ENCODE data around the gene CDHR1.
A peak's percentile ranks its signal among the peaks of the same experiment; 100 is the strongest.

CDHR1 gene

DNA sequence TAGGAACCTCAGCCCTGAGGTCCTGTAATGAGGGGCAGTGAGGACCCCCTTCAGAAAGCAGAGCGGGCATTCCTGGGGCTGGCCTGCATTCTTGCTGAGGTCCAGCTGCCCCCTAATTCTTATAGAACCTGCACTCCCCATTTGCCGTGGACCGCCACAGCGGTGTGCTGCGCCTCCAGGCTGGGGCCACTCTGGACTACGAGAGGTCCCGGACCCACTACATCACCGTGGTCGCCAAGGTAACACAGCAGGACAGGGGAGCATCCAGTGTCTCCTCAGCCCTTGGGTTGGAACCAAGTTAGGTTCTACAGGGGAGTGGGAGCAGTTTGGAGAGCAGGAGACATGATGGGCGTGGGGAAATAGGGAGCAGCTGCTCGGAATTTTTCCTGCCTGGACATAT is 7.3 kb downstream of the CDHR1 start:
- no peak for DNase-seq

DNA sequence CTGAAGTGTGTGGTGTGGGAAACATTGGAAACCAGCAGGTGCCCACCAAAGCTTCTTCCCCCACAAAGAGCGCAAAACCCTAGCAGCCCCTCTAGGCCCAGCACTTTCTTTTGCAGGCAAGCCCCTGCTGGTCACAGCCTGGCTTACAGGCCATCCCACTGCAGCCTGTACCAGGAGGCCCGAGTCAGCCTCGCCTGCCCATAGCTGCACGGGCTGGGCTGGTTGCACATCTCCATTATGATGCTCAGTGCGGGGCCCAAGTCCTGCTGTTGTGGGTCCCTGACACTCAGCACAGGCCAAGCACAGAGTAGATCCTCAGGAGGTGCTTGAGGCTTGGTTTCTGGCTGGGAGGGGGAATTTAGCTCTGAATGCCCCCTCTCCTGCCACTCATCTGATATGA is 8.0 kb downstream of the CDHR1 start:
- no peak for DNase-seq

DNA sequence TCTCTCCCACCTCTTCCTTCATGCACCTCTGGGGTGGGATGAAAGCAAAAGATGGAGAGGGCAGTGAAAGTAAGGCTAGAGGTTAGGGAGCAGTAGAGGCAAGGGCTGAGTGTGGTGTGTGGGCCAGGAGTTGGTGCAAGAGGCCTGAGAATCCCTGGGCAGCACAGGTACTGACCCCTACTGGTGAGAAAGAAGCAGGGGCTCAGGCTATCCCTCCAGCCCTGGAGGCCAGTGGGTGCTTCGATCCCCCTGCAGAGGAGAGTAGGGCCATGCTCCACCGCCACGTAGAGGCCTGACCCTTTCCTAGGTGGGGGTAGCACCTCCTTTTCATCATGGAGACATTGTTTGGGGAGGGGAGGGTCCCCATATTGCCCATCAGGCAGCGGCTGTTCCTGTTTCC is 9.8 kb downstream of the CDHR1 start:
- no peak for DNase-seq

DNA sequence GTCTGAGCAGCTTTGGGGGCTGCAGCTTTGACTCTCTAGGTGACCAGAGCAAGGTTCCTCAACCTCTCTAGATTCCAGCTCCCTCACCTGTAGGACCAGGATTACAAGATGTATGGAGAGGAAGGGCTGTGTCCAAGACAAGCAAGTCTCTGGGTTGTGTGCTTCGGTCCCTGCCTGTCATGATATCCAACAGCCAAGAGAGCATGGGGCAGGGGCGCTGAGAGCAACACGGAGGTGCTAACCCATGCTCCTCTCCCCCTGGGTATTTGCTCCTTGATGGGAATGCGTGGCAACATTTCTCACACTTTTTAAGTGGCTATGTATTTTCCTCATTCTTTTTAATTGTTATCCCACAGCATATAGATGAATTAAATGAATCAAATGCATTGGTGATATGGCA is 10.3 kb downstream of the CDHR1 start:
- no peak for DNase-seq

DNA sequence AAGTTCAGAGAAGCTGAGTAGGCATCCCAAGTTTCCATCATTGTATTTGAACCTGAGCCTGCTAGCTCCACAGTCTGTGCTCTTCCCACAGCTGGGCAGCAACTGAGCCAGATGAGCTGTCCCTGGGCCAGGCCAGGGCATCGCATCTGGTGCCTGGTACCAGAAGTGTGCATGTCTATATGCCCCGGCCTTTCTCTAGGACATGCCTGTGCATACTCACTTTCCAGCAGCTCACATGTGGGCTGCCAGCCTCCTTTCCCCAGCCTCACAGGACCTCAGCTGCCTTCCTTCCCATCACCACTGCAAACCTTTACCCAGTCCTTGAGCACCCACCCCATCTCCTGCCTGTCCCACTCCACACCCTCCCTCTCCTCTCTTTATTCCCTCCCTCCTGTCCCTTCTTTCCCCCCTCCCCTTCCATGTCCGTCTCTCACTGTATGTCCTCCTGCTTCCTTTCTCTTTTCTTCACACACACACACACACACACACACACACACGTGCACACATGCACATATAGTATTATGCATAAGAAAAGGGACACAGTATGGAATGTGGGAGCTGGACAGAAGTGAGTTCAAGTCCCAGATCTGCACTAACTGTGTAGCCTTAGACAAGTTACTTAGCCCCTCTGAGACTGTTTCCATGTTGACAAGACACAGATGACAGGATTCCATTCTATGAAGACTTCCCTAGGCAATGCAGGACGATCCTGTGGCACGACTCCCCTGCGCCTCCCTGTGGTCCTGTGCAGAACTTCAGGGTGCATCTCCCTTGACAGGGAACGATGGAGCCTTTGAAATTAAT is 10.9 kb downstream of the CDHR1 start:
- DNase-seq = peak; percentile 6 to 47

DNA sequence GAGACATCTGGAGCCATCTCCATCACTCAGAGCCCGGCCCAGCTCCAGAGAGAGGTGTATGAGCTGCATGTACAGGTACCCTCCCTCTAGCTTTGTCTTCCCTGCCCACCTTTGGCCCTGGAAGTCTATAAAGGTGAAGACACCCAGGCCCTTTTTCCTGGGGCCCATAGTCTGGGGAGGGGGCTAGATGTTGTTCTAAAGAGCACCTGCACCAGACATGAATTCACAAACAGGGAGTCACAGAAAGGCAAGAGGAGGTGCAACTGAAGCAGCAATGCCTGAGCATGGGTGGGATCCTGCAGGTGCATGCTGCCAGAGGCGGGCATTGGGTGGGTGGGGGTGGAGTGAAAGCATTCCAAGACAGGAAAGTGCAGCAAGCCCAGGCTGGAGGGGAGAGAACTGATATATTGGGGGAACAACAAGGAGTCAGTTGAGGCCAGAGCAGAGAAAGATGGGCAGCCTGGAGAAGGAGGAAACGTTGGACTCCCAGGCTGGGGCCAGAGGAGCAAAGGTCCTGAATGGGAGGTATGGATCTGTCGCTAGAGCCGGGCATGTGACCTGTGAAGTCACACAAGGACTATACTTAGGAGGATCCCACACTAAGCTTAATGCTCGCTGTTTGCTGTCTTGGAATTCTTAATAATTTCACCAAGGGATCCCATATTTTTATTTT is 11.7 kb downstream of the CDHR1 start:
- no peak for DNase-seq

DNA sequence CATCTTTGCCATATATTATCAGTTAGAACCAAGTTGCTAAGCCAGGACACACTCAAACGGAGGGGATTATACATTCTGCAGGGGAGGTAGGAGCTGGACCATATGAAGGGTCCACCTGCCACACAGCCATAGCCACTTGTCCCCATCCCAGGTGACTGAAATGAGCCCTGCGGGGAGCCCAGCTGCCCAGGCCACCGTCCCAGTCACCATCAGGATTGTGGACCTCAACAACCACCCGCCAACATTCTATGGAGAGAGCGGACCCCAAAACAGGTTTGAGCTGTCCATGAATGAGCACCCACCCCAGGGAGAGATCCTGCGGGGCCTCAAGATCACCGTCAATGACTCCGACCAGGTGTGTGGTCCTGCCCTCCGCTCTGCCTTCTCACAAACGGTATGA is 13.7 kb downstream of the CDHR1 start:
- no peak for DNase-seq

DNA sequence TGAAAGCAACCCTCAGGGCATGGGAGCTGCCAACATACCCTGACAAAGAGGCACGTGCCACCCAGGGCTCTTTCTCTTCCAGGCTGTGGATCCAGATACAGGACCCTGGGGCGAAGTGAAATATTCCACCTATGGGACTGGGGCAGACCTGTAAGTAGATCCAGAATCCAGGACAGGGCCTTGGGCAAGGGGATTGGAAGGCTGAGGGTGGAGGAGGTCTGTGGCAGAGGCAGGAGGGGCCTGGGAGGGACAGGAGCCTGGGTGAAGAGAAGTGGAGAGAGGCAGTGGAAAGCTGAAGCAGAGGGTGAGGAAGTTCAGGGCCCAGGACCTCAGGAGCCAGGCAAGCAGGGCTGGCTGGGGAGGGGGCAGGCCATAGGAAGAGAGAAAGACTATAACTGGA is 17.2 kb downstream of the CDHR1 start:
- DNase-seq = no peak

DNA sequence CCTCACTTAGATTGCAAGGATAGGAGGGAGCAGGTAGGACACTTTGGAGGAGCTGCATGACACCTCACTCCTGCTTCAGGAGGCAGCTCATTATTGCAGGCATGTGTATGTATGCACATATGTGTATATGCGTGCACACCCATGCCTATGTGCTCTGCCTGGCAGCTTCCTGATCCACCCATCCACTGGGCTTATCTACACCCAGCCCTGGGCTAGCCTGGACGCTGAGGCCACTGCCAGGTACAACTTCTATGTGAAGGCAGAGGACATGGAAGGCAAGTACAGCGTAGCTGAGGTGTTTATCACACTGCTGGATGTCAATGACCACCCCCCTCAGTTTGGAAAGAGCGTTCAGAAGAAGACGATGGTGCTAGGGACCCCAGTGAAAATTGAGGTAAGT is 17.7 kb downstream of the CDHR1 start:
- DNase-seq = no peak

DNA sequence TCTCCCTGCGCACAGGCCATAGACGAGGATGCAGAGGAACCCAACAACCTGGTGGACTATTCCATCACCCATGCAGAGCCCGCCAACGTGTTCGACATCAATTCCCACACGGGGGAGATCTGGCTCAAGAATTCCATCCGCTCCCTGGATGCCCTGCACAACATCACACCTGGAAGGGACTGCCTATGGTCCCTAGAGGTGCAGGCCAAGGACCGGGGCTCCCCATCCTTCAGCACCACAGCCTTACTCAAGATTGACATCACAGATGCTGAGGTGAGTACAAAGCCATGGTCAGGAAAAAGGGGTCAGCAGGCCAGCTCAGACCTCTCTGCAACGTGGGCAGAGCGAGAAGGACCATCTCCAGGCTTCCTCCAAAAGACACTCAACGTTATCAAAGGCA is 18.7 kb downstream of the CDHR1 start:
- DNase-seq = no peak

DNA sequence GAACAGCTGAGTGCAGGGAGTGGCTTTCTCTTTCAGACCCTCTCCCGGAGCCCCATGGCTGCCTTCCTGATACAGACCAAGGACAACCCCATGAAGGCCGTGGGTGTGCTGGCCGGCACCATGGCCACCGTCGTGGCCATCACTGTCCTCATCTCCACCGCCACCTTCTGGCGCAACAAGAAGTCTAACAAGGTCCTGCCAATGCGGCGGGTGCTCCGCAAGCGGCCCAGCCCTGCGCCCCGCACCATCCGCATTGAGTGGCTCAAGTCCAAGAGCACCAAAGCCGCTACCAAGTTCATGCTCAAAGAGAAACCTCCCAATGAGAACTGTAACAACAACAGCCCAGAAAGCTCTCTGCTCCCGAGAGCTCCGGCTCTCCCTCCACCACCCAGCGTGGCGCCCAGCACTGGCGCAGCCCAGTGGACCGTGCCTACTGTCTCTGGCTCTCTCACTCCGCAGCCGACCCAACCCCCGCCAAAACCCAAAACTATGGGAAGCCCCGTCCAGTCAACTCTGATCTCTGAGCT is 19.8 kb downstream of the CDHR1 start:
- DNase-seq = no peak

DNA sequence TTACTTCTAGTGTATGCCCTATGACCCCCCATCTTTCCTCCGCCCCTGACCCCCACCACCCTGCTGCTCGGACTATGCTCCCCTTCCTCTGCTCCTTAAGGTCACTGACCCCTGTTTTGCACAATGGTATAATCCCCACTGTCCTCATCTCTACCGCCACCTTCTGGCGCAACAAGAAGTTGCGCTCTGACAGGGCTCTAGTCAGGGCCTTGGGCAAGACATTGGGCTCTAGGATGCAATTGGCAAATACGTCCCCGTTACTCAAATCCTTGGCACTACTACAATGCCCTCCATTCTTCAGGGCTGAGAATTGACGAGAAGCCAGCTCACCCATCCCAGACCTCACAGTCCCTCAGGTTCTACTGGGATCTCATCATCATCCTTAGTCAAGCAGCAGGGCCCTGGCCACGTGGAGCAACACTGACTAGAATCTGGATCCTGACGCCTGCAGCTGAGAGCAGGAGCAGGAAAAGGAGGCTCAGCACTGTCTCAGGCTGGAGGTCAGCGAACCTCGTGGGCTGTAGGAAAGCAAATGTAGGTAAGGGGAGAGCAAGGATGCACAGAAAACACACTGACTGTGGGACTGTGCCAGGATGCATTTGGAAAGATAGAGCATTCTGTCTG is 20.4 kb downstream of the CDHR1 start:
- DNase-seq = no peak

DNA sequence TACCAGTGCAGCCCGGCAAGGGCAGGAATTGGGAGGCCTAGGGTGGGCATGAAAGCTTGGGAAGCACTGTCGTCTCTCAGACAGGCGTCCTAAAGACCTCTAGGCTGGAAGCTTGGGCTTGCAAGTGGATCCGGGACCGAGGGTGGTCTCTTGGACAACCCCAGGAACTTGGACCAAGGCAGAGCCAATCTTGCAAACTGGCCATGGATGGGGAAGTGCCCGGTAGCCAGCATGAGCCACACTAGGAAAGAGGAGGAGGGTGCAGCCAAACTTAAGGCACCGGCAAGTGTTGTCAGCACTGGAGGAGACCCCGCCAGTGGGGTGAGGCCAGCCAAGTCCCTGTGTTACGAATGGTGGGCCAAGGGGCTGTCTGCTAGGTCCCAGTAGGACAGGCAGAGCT is 22.5 kb downstream of the CDHR1 start:
- no peak for DNase-seq

DNA sequence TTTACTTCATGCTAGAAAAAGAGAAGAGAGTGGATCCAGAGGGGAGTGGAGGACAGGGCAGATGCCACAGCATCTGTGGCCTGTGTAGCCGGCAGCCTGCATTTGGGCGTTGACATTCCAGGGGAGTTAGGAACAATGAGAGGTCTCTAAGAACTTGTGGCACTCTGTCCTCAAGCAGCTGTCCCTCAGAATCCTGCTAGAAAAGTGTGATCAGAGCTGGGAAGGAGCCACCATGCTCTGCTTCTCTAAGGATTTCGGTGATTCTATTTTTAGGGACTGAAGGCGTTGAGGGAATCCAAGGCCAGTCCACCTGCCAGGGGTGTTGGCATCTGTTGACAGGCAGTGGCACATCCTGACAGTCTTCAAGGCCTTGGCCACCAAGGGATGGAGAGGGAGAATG is 23.4 kb downstream of the CDHR1 start:
- no peak for DNase-seq

DNA sequence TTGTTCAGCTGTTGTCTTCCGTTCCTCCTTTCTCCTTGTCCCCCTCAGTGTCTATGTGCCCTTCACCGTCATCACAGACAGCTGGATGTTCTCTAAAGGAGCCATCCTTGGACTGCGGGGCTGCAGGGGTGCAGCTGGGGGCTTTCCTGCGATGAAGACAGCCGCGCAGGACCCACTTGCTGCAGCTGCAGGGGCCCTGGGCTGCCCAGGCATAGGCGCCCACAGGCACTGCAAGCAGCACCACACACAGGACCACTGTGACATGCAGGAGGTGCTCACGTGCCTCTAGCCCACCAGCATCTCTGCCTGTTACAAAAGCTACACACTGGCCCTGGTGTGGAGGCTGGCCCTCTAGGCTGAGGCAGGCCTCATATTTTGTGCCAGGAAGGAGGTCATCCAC is 27.6 kb downstream of the CDHR1 start:
- DNase-seq = no peak

DNA sequence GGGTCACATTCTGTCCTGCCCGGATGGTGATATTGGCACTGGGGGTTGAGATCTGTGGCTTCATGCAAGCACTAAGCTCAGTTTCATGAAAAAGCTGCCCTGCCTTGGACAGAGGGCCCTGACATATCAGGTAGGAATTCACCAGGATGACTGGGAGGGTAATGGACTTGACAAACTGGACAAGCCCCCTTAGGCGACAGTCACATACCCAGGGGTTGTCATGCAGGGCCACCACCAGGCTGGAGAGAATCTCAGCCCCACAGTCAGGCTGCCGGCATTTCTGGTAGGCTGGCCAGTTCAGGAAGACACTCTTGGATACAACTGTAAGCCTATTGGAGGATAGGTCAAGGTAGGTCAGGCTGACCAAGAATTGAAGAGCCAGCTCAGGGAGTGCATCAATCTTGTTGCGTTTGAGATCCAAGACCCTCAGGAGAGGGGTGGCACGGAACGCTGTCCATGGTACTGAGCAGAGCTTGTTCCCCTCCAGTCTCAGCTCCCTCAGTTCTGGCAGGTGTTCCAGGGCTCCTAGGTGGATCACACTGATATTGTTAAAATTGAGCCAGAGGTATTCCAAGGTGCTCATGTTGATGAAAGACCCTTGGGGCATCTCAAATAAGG is 30.2 kb downstream of the CDHR1 start:
- no peak for DNase-seq

DNA sequence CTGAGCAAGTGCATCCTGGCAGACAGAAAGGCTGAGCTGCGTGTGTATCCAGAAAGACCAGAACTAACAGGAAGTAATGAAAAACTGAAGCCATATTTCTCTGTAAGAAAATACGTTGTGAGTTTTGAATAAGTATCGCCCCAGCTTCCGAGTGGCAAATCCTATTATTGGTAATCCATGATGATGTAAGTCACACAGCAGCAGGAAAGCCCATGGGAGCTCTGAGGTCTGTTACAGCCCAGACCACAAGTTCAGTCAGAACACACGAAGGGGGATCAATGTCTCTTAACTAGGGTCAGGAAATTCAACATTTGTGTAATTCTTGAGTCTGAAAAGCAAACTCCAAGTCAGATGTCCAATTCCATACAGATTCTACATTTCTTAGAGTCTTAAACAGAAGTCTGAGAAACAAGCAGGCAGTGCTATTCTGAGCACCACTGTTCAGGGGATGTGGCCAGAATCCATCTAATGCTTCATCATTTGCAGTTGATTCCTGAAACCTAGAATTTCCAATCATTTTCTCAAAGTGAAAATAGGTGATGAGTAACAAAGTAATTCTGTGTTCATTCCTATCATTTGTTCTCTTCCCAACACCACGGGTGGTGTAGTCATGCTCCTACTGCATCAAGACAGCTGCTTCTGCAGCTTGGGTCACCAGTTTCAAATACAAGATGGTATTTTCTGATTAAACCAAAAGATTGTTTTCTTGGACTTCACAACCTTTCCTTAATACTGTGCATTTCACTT is 31.3 kb downstream of the CDHR1 start, which contains the start of gene LRIT2:
TSS of gene LRIT2 (minus strand) at position 118 of the 747 bp plus-strand sequence. CDS start at position 94, 24 bp downstream.
- no peak for DNase-seq

DNA sequence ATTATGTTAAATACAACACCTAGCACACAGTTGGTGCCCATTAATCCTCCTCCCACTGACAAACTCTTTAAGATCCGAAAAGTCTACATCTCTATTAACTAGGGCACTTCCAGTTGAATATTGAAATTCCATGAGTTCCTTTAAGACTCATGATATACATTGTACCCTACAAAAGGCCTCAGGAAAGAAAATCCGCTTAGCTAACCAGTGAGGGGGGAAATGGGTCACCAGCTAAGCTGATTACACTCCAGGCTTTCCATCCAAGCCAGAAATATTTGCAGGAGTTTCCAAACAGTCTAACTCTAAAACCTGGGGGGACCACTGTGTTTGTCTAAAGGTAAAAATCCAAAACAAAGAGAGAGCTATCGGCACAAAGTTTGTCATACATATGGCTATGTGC is 32.3 kb downstream of the CDHR1 start:
- no peak for DNase-seq

DNA sequence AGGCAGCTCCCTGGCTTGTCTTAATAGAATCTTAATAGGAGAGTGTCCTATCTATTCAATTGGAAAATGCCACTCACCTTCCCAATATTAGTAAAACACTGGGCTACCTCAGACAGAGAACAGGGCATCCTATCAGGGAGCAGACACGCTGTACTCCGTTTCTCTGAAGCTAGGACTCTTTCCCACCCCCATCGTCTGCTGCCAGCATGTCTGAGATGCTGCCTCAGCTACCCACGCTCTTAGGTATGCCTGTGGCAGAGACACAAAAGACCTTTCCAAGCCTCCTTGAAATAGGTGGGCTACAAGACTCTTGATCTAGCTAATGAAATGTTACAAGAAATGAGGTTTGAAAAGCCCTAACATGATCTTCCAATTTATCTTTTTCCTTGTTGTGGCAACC is 33.5 kb downstream of the CDHR1 start:
- DNase-seq = no peak

DNA sequence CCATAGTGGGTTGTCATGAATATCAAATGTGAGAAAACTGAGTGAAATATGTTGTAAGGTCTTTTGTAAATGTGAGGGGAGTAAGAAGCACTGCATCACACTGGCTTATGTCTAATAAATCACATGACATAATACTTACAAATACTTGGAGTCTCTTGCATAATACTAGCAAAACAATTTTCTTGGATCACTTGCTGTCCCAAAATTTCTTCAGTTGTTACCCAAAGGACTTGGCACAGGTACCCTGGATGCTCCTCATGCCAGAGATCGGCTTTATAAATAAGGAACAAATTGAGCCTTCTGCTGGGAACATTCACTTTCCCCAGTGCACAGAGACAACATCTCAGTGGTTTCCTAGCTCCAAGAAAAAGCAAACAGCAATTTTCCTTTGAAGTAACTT is 36.0 kb downstream of the CDHR1 start:
- DNase-seq = no peak

DNA sequence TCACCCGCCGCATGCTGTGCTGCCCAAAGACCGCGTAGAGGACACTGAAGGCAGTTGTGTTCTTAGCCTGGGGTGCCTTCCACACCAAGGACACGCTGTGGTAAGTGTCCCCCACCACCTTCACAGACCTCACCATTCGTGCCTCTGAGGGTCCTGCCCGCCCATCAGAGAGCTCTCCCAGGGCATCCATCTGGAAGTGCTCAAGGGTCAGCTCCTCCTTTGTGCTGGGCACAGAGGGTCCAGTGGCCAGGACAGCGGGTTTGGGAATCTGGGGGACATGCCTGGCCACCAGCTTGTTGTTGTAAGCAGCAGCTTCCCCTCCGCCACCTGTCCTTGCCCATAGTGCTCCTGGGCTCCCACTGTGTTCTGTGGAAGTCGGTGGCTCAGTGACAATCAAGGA is 38.0 kb downstream of the CDHR1 start:
- DNase-seq = no peak

DNA sequence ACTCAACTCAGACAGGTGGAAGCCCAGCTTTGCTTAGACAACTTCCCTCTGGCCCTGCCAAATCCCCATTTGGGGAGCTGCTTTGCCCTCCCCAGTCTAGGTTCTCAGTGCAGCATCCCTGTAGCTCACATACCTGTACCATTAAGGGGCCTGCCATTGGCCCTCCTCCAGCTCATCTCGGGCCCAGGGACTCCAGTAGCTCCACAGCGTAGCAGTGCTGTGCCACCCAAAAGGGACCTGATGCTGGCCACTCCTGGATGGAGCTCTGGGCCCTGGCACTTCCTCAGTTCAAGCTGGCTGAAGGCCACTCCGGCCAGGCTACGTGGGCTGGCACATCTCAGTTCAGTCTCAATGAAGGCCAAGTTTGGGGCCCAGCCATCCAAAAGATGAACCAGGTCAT is 39.6 kb downstream of the CDHR1 start:
- DNase-seq = no peak

DNA sequence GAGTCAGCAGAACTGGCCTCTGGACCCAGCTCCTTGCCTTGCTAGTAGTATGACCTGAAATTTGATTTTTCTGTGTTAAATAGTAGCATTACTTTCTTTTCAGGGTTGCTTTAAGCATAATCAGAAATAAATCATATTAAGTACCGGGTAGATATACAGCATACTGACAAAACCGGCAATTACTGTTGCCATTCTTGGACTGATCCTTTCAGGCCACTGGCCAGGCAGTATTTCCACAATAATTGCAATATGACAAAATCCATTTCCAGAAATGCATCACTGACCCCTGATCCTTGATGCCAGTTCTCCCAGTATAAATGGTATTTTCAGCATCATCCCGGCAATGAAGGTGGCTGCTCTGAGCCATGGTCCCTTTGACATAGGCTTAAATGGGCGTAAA is 40.1 kb downstream of the CDHR1 start:
- DNase-seq = no peak

All from NCI-H187 (cell line).